Endothelial cell (in vitro differentiated cells): ENCODE results near the gene TFCP2L1. TPM values are rescaled to one million over a fixed set of nuclear protein-coding genes. Genes with fewer than 3 reads are reported as not detected.

Experiments used
- DNase-seq: peaks from one replicate; pipeline ENCODE4 v3.0.0; 2021; ENCODE audit warnings: low spot score
- H3K27ac Mint-ChIP-seq: one replicate; pipeline ENCODE4 v1.8.0; 2021; ENCODE audit warnings: mixed read lengths, inconsistent platforms; ENCODE audit not compliant: unreplicated experiment
- H3K27me3 Mint-ChIP-seq: one replicate; pipeline ENCODE4 v1.8.0; 2021; ENCODE audit warnings: mild to moderate bottlenecking, moderate library complexity, mixed read lengths, inconsistent platforms; ENCODE audit not compliant: unreplicated experiment
- H3K36me3 Mint-ChIP-seq: one replicate; pipeline ENCODE4 v1.8.0; 2021; ENCODE audit warnings: mild to moderate bottlenecking, low read depth, mixed read lengths, inconsistent platforms; ENCODE audit not compliant: unreplicated experiment
- H3K4me1 Mint-ChIP-seq: one replicate; pipeline ENCODE4 v1.8.0; 2021; ENCODE audit warnings: mild to moderate bottlenecking, mixed read lengths, inconsistent platforms; ENCODE audit not compliant: unreplicated experiment
- H3K4me3 Mint-ChIP-seq: one replicate; pipeline ENCODE4 v1.8.0; 2021; ENCODE audit warnings: mild to moderate bottlenecking, mixed read lengths, inconsistent platforms; ENCODE audit not compliant: unreplicated experiment
- H3K9me3 Mint-ChIP-seq: one replicate; pipeline ENCODE4 v1.8.0; 2021; ENCODE audit warnings: mixed read lengths, inconsistent platforms; ENCODE audit not compliant: unreplicated experiment
- total RNA-seq: library from RNA; stranded (reverse); fragmentation: NEBNext Ultra II Directional; extraction: Animal tissue kit (Norgen Biotek cat#: 25700); gene quantifications from one replicate; pipeline ENCODE4 v1.2.1, GENCODE V29; 2021; ENCODE audit not compliant: unreplicated experiment
- TF ChIP-seq, protein P1 (sequence below): fragments of 200-600 bp; sonication (generic); IDR thresholded peaks from one replicate; pipeline ENCODE4 v1.5.0; 2021; ENCODE audit warnings: antibody characterized with exemption; ENCODE audit not compliant: unreplicated experiment

The TFCP2L1 gene
- total RNA-seq, 1 donor from 2014 or later = 1.7 TPM

GRCh38 chr2:121256720-121257479 is 28.1 kb downstream of the TFCP2L1 start:
- TF ChIP-seq, protein P1, sequence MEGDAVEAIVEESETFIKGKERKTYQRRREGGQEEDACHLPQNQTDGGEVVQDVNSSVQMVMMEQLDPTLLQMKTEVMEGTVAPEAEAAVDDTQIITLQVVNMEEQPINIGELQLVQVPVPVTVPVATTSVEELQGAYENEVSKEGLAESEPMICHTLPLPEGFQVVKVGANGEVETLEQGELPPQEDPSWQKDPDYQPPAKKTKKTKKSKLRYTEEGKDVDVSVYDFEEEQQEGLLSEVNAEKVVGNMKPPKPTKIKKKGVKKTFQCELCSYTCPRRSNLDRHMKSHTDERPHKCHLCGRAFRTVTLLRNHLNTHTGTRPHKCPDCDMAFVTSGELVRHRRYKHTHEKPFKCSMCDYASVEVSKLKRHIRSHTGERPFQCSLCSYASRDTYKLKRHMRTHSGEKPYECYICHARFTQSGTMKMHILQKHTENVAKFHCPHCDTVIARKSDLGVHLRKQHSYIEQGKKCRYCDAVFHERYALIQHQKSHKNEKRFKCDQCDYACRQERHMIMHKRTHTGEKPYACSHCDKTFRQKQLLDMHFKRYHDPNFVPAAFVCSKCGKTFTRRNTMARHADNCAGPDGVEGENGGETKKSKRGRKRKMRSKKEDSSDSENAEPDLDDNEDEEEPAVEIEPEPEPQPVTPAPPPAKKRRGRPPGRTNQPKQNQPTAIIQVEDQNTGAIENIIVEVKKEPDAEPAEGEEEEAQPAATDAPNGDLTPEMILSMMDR = no peak
- peaks cover 4% of the 10 kb centered on the region for H3K27me3 Mint-ChIP-seq
- no peaks in the 10 kb centered on the region for H3K36me3 Mint-ChIP-seq
- DNase-seq = no peak
- no peak overlapping the region for H3K4me3 Mint-ChIP-seq
- no peak overlapping the region for H3K27ac Mint-ChIP-seq
- no peaks in the 10 kb centered on the region for H3K9me3 Mint-ChIP-seq
- peaks cover 8% of the 10 kb centered on the region for H3K4me1 Mint-ChIP-seq

GRCh38 chr2:121255358-121255757 is 29.6 kb downstream of the TFCP2L1 start:
- no peaks in the 10 kb centered on the region for H3K36me3 Mint-ChIP-seq
- DNase-seq = no peak
- H3K4me3 Mint-ChIP-seq = no peak overlapping the region
- no peak overlapping the region for H3K27ac Mint-ChIP-seq
- TF ChIP-seq, protein P1 = no peak
- H3K9me3 Mint-ChIP-seq = no peaks in the 10 kb centered on the region
- H3K4me1 Mint-ChIP-seq = peaks cover 8% of the 10 kb centered on the region
- peaks cover 2% of the 10 kb centered on the region for H3K27me3 Mint-ChIP-seq

- no peak overlapping the region for H3K4me3 Mint-ChIP-seq
- TF ChIP-seq, protein P1 = no peak
These were observed 30.3 kb downstream of the TFCP2L1 start for GRCh38 chr2:121254748-121255147.

DNA sequence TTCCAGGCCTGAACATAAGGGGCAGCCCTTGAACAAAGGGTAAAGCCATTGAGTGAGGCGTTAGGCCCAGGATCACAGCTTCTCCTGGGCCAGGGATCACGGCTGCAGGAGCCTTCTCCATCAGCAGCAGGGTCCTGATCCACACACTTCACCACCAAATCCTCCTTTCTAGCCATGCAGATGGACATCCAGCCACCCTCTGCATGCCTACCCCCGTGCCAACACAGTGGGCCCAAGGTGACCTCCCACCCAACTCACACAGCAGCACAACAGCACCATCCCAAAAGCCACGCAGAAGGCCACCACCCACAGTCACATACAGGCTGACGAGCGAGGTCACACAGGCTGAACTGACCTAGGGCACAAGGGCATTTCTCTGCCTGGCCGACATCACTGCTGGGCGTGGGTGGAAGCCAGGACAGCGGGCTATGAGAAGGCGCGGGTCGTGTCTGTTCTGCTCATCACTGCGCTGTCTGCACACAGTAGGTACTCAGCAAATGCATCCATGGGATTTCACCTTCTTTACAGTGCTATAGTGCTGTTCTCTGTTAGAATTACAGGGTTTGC is 31.2 kb downstream of the TFCP2L1 start:
- no peak for DNase-seq
- TF ChIP-seq, protein P1 = no peak

More at GRCh38 chr2:121254748-121255147, 30.3 kb downstream of the TFCP2L1 start:
- H3K4me1 Mint-ChIP-seq = peaks cover 8% of the 10 kb centered on the region
- H3K36me3 Mint-ChIP-seq = no peaks in the 10 kb centered on the region
- no peaks in the 10 kb centered on the region for H3K27me3 Mint-ChIP-seq
- no peaks in the 10 kb centered on the region for H3K9me3 Mint-ChIP-seq
- no peak overlapping the region for H3K27ac Mint-ChIP-seq
- no peak for DNase-seq

More for the DNA sequence above, 31.2 kb downstream of the TFCP2L1 start:
- peaks cover 8% of the 10 kb centered on the region for H3K4me1 Mint-ChIP-seq
- no peaks in the 10 kb centered on the region for H3K36me3 Mint-ChIP-seq
- no peak overlapping the region for H3K27ac Mint-ChIP-seq
- no peak overlapping the region for H3K4me3 Mint-ChIP-seq
- H3K27me3 Mint-ChIP-seq = peaks cover 2% of the 10 kb centered on the region
- no peaks in the 10 kb centered on the region for H3K9me3 Mint-ChIP-seq
